Duodenal mucosa (tissue), 2 donors: ENCODE measurements around the gene DAD1.
"Not testable (repeated sequence)": the region's sequence is repeated elsewhere in the genome, so short reads cannot be mapped to it uniquely, and the experiment has no call there.

Source experiments
- H3K27ac ChIP-seq: one replicate; pipeline ENCODE4 v1.7.0; 2013; ENCODE audit warnings: low read depth, low read length
- H3K27me3 ChIP-seq, 2 donors: one replicate each; pipeline ENCODE4 v1.7.0; 2013; ENCODE audit warnings: low read length in 2 of 2, control low read depth in 1 of 2; ENCODE audit not compliant: insufficient read depth in 2 of 2, control insufficient read depth in 1 of 2
- H3K36me3 ChIP-seq, 2 donors: one replicate each; pipeline ENCODE4 v1.7.0; 2013; ENCODE audit warnings: low read length in 2 of 2, control low read depth in 1 of 2; ENCODE audit not compliant: insufficient read depth in 2 of 2, control insufficient read depth in 1 of 2
- H3K4me1 ChIP-seq, 2 donors: one replicate each; pipeline ENCODE4 v1.7.0; 2013; ENCODE audit warnings: low read length in 2 of 2, control low read depth in 1 of 2; ENCODE audit not compliant: insufficient read depth in 2 of 2, control insufficient read depth in 1 of 2
- H3K4me3 ChIP-seq, 2 donors: one replicate each; pipeline ENCODE4 v1.7.0; 2013; ENCODE audit warnings: low read length in 2 of 2, low read depth in 1 of 2
- H3K9ac ChIP-seq, 2 donors: one replicate each; pipeline ENCODE4 v1.7.0; 2013; ENCODE audit warnings: low read length in 2 of 2, low read depth in 1 of 2
- H3K9me3 ChIP-seq, 2 donors: one replicate each; pipeline ENCODE4 v1.7.0; 2013; ENCODE audit warnings: low read length in 2 of 2, control low read depth in 1 of 2; ENCODE audit not compliant: control insufficient read depth in 1 of 2

DAD1 gene

GRCh38 chr14:22589096-22589839 is at the start of gene DAD1:
TSS of gene DAD1 (minus strand) at chr14:22589224. CDS start at chr14:22589157, 67 bp downstream.
- Histone ChIP-seq H3K9ac (peak within 1 kb of the TSS; percentile 85 to 94), H3K27ac (peak within 1 kb of the TSS; percentile 96), H3K9me3 (no peaks in the 10 kb centered on the region), H3K36me3 (peaks cover 0 to 6% of the 10 kb centered on the region in 2 donors), H3K27me3 (no peaks in the 10 kb centered on the region), H3K4me1 (peaks cover 43 to 47% of the 10 kb centered on the region in 2 donors), H3K4me3 (peak within 1 kb of the TSS; percentile 82 to 87)

GRCh38 chr14:22635980-22636379 is 47.0 kb upstream of the DAD1 start:
- H3K36me3 ChIP-seq, H3K27ac ChIP-seq, H3K4me3 ChIP-seq, H3K9ac ChIP-seq, H3K27me3 ChIP-seq, H3K9me3 ChIP-seq, H3K4me1 ChIP-seq: not testable (repeated sequence)

- Histone ChIP-seq H3K27ac (no peak overlapping the region), H3K36me3 (no peaks in the 10 kb centered on the region), H3K9me3 (no peaks in the 10 kb centered on the region), H3K4me3 (no peak overlapping the region), H3K9ac (no peak overlapping the region), H3K4me1 (no peaks in the 10 kb centered on the region), H3K27me3 (no peaks in the 10 kb centered on the region)
Measured at GRCh38 chr14:22634233-22634900, 45.3 kb upstream of the DAD1 start.

- Histone ChIP-seq H3K27me3 (no peaks in the 10 kb centered on the region), H3K36me3 (no peaks in the 10 kb centered on the region), H3K4me3 (no peak overlapping the region), H3K27ac (no peak overlapping the region), H3K9ac (no peak overlapping the region), H3K9me3 (no peaks in the 10 kb centered on the region), H3K4me1 (no peaks in the 10 kb centered on the region)
Measured at GRCh38 chr14:22630486-22630885, 41.5 kb upstream of the DAD1 start.

GRCh38 chr14:22630066-22630465 is 41.0 kb upstream of the DAD1 start:
- Histone ChIP-seq H3K9ac (no peak overlapping the region), H3K4me1 (no peaks in the 10 kb centered on the region), H3K27me3 (no peaks in the 10 kb centered on the region), H3K27ac (no peak overlapping the region), H3K9me3 (no peaks in the 10 kb centered on the region), H3K36me3 (no peaks in the 10 kb centered on the region), H3K4me3 (no peak overlapping the region)

- Histone ChIP-seq H3K36me3 (no peaks in the 10 kb centered on the region), H3K4me1 (no peaks in the 10 kb centered on the region), H3K27ac (no peak overlapping the region), H3K4me3 (no peak overlapping the region), H3K27me3 (no peaks in the 10 kb centered on the region), H3K9me3 (no peaks in the 10 kb centered on the region), H3K9ac (no peak overlapping the region)
Measured at GRCh38 chr14:22629361-22629760, 40.3 kb upstream of the DAD1 start.

GRCh38 chr14:22627506-22628263 is 38.7 kb upstream of the DAD1 start:
- Histone ChIP-seq H3K27ac (no peak overlapping the region), H3K4me3 (no peak overlapping the region), H3K36me3 (no peaks in the 10 kb centered on the region), H3K9me3 (no peaks in the 10 kb centered on the region), H3K9ac (no peak overlapping the region), H3K4me1 (no peaks in the 10 kb centered on the region), H3K27me3 (no peaks in the 10 kb centered on the region)

GRCh38 chr14:22626590-22626989 is 37.6 kb upstream of the DAD1 start:
- H3K4me1 ChIP-seq, result no peaks in the 10 kb centered on the region
- no peaks in the 10 kb centered on the region for H3K36me3 ChIP-seq
- H3K4me3 ChIP-seq, result no peak overlapping the region
- no peaks in the 10 kb centered on the region for H3K27me3 ChIP-seq
- no peak overlapping the region for H3K9ac ChIP-seq
- H3K9me3 ChIP-seq, result no peaks in the 10 kb centered on the region
- H3K27ac ChIP-seq, result no peak overlapping the region

- H3K4me1 ChIP-seq, result no peaks in the 10 kb centered on the region
- no peaks in the 10 kb centered on the region for H3K36me3 ChIP-seq
- no peak overlapping the region for H3K9ac ChIP-seq
- no peak overlapping the region for H3K27ac ChIP-seq
- H3K27me3 ChIP-seq, result no peaks in the 10 kb centered on the region
- no peak overlapping the region for H3K4me3 ChIP-seq
- no peaks in the 10 kb centered on the region for H3K9me3 ChIP-seq
Measured at GRCh38 chr14:22623047-22623446, 34.0 kb upstream of the DAD1 start.

- no peaks in the 10 kb centered on the region for H3K27me3 ChIP-seq
- H3K4me3 ChIP-seq, result no peak overlapping the region
- no peaks in the 10 kb centered on the region for H3K36me3 ChIP-seq
- no peak overlapping the region for H3K27ac ChIP-seq
- no peaks in the 10 kb centered on the region for H3K9me3 ChIP-seq
- H3K9ac ChIP-seq, result no peak overlapping the region
- no peaks in the 10 kb centered on the region for H3K4me1 ChIP-seq
Measured at GRCh38 chr14:22622255-22622654, 33.2 kb upstream of the DAD1 start.
